IPS-15b (cell line): ENCODE data around the gene RALY.

Experiments used
- H3K27me3 ChIP-seq: one replicate; pipeline ENCODE4 v1.6.1; 2013; ENCODE audit warnings: low read length; ENCODE audit not compliant: control insufficient read depth, insufficient read depth
- H3K36me3 ChIP-seq: one replicate; pipeline ENCODE4 v1.6.1; 2013; ENCODE audit warnings: low read length; ENCODE audit not compliant: control insufficient read depth, insufficient read depth
- H3K4me1 ChIP-seq: one replicate; pipeline ENCODE4 v1.6.1; 2013; ENCODE audit warnings: mild to moderate bottlenecking, low read length; ENCODE audit not compliant: control insufficient read depth, insufficient read depth
- H3K4me3 ChIP-seq: one replicate; pipeline ENCODE4 v1.5.1; 2013; ENCODE audit warnings: low read depth, low read length
- H3K9ac ChIP-seq: one replicate; pipeline ENCODE4 v1.6.1; 2013; ENCODE audit warnings: low read depth, mild to moderate bottlenecking, low read length
- H3K9me3 ChIP-seq: one replicate; pipeline ENCODE4 v1.6.1; 2013; ENCODE audit warnings: mild to moderate bottlenecking, low read length; ENCODE audit not compliant: control insufficient read depth, insufficient read depth

RALY gene

GRCh38 chr20:34105978-34106675 lies 112.4 kb downstream of the RALY start:
- H3K27me3 ChIP-seq, result no peaks in the 10 kb centered on the region
- H3K9me3 ChIP-seq, result no peaks in the 10 kb centered on the region
- H3K4me3 ChIP-seq, result no peak overlapping the region
- peaks cover 4% of the 10 kb centered on the region for H3K4me1 ChIP-seq
- H3K36me3 ChIP-seq, result peaks cover 15% of the 10 kb centered on the region
- H3K9ac ChIP-seq, result no peak overlapping the region

- Histone ChIP-seq H3K9ac (no peak overlapping the region), H3K4me3 (no peak overlapping the region), H3K27me3 (no peaks in the 10 kb centered on the region), H3K9me3 (no peaks in the 10 kb centered on the region), H3K4me1 (peaks cover 4% of the 10 kb centered on the region), H3K36me3 (peaks cover 10% of the 10 kb centered on the region)
Observed at GRCh38 chr20:34108616-34109174, 115.0 kb downstream of the RALY start.

GRCh38 chr20:34109442-34109841 lies 115.7 kb downstream of the RALY start:
- no peak overlapping the region for H3K9ac ChIP-seq
- peaks cover 8% of the 10 kb centered on the region for H3K36me3 ChIP-seq

GRCh38 chr20:34110025-34110744 lies 116.5 kb downstream of the RALY start:
- no peaks in the 10 kb centered on the region for H3K9me3 ChIP-seq
- H3K4me3 ChIP-seq, result peak overlapping the region; percentile 92
- peaks cover 4% of the 10 kb centered on the region for H3K36me3 ChIP-seq
- peak overlapping the region; percentile 99 for H3K9ac ChIP-seq
- peaks cover 4% of the 10 kb centered on the region for H3K4me1 ChIP-seq
- no peaks in the 10 kb centered on the region for H3K27me3 ChIP-seq

More at GRCh38 chr20:34109442-34109841, 115.7 kb downstream of the RALY start:
- Histone ChIP-seq H3K4me1 (peaks cover 4% of the 10 kb centered on the region), H3K9me3 (no peaks in the 10 kb centered on the region), H3K4me3 (no peak overlapping the region), H3K27me3 (no peaks in the 10 kb centered on the region)

- Histone ChIP-seq H3K27me3 (no peaks in the 10 kb centered on the region), H3K9me3 (no peaks in the 10 kb centered on the region), H3K4me3 (peak overlapping the region; percentile 92), H3K36me3 (peaks cover 4% of the 10 kb centered on the region), H3K4me1 (peaks cover 4% of the 10 kb centered on the region), H3K9ac (peak overlapping the region; percentile 99)
Observed at GRCh38 chr20:34110745-34111641, 117.3 kb downstream of the RALY start.

GRCh38 chr20:34111702-34112599 lies 118.2 kb downstream of the RALY start, which contains the start of gene EIF2S2:
Gene EIF2S2 (minus strand): TSS chr20:34112243. CDS start chr20:34112110, 133 bp downstream.
- H3K27me3 ChIP-seq, result no peaks in the 10 kb centered on the region
- no peaks in the 10 kb centered on the region for H3K9me3 ChIP-seq
- H3K9ac ChIP-seq, result peak within 1 kb of the TSS; percentile 99
- H3K4me1 ChIP-seq, result peaks cover 4% of the 10 kb centered on the region
- peak within 1 kb of the TSS; percentile 92 for H3K4me3 ChIP-seq
- peaks cover 4% of the 10 kb centered on the region for H3K36me3 ChIP-seq

- H3K27me3 ChIP-seq, result no peaks in the 10 kb centered on the region
- no peaks in the 10 kb centered on the region for H3K9me3 ChIP-seq
- H3K4me1 ChIP-seq, result peaks cover 4% of the 10 kb centered on the region
- peak overlapping the region; percentile 63 for H3K9ac ChIP-seq
- H3K36me3 ChIP-seq, result peaks cover 4% of the 10 kb centered on the region
- H3K4me3 ChIP-seq, result peak overlapping the region; percentile 92
Observed at GRCh38 chr20:34112600-34113101, 118.9 kb downstream of the RALY start.

- H3K9ac ChIP-seq, result no peak overlapping the region
- no peaks in the 10 kb centered on the region for H3K9me3 ChIP-seq
- H3K27me3 ChIP-seq, result peaks cover 4% of the 10 kb centered on the region
- H3K4me3 ChIP-seq, result no peak overlapping the region
- no peaks in the 10 kb centered on the region for H3K4me1 ChIP-seq
- peaks cover 4% of the 10 kb centered on the region for H3K36me3 ChIP-seq
Observed at GRCh38 chr20:34114809-34115208, 121.1 kb downstream of the RALY start.

- Histone ChIP-seq H3K4me3 (no peak overlapping the region), H3K9me3 (no peaks in the 10 kb centered on the region), H3K36me3 (peaks cover 4% of the 10 kb centered on the region), H3K4me1 (no peaks in the 10 kb centered on the region), H3K27me3 (peaks cover 4% of the 10 kb centered on the region), H3K9ac (no peak overlapping the region)
Observed at GRCh38 chr20:34115232-34115631, 121.5 kb downstream of the RALY start.

GRCh38 chr20:34120213-34120612 lies 126.5 kb downstream of the RALY start:
- H3K4me3 ChIP-seq, result no peak overlapping the region
- H3K9me3 ChIP-seq, result no peaks in the 10 kb centered on the region
- H3K27me3 ChIP-seq, result peaks cover 4% of the 10 kb centered on the region
- no peaks in the 10 kb centered on the region for H3K36me3 ChIP-seq
- no peak overlapping the region for H3K9ac ChIP-seq
- H3K4me1 ChIP-seq, result no peaks in the 10 kb centered on the region
